Measurements from ENCODE around the gene C20orf144. TPM values are rescaled to one million over a fixed set of nuclear protein-coding genes. Genes with fewer than 3 reads are reported as not detected.

C20orf144 gene
- total RNA-seq, 1 experiment from 2014 or later = not detected

GRCh38 chr20:33686100-33686983 is 24.2 kb downstream of the C20orf144 start, which contains the start of gene E2F1:
E2F1 (minus strand) TSS chr20:33686385; CDS start chr20:33686264, 121 bp downstream.
- BruUV-seq (replicated peaks) = no TSS peak
- DNase-seq (ENCODE audit: low read depth, low spot score) (peak; percentile 28), ATAC-seq (peak; percentile 97)
- Histone ChIP-seq H3K4me3 (ENCODE audit: low read depth in 2 of 2, low read length in 2 of 2) (peak within 1 kb of the TSS; percentile 58 to 83), H3K27ac (ENCODE audit: low read length) (peak within 1 kb of the TSS; percentile 87), H3K9me3 (ENCODE audit: control insufficient read depth, insufficient read depth, low read depth, low read length) (no peaks in the 10 kb centered on the region), H3K36me3 (ENCODE audit: control insufficient read depth, insufficient read depth, low read length) (no peaks in the 10 kb centered on the region), H3K4me1 (ENCODE audit: control insufficient read depth, insufficient read depth, low read length) (peaks cover 6% of the 10 kb centered on the region), H3K27me3 (ENCODE audit: control insufficient read depth, insufficient read depth, low read length) (no peaks in the 10 kb centered on the region)
- in situ Hi-C loops (cut with HindIII; ENCODE audit: low pct_unique_long_range_greater_than_20kb, low sequenced_read_pairs) (no loop called here), intact Hi-C loops (cut with micrococcal nuclease; ENCODE audit: unreplicated experiment) (no loop called here)
- TF ChIP-seq TCF7L2 (IDR thresholded peaks at IDR 0.05; ENCODE audit: low read depth, low read length) (0 out of 2 replicates have a peak, but pooled peaks have one; percentile 21), POLR2AphosphoS5 (IDR thresholded peaks at IDR 0.05; ENCODE audit: low read depth, low read length) (peak; percentile 53; the same call in 1 of the 2 replicates), SIN3A (IDR thresholded peaks at IDR 0.05; ENCODE audit: borderline replicate concordance, insufficient read depth, low read depth, low read length) (peak; percentile 97)
- TF ChIP-seq, protein P1, sequence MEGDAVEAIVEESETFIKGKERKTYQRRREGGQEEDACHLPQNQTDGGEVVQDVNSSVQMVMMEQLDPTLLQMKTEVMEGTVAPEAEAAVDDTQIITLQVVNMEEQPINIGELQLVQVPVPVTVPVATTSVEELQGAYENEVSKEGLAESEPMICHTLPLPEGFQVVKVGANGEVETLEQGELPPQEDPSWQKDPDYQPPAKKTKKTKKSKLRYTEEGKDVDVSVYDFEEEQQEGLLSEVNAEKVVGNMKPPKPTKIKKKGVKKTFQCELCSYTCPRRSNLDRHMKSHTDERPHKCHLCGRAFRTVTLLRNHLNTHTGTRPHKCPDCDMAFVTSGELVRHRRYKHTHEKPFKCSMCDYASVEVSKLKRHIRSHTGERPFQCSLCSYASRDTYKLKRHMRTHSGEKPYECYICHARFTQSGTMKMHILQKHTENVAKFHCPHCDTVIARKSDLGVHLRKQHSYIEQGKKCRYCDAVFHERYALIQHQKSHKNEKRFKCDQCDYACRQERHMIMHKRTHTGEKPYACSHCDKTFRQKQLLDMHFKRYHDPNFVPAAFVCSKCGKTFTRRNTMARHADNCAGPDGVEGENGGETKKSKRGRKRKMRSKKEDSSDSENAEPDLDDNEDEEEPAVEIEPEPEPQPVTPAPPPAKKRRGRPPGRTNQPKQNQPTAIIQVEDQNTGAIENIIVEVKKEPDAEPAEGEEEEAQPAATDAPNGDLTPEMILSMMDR (IDR thresholded peaks at IDR 0.05) = no peak; the same call in 1 of the 2 replicates
- CTCF ChIA-PET = no interaction called here
- POLR2A ChIA-PET = no interaction called here

DNA sequence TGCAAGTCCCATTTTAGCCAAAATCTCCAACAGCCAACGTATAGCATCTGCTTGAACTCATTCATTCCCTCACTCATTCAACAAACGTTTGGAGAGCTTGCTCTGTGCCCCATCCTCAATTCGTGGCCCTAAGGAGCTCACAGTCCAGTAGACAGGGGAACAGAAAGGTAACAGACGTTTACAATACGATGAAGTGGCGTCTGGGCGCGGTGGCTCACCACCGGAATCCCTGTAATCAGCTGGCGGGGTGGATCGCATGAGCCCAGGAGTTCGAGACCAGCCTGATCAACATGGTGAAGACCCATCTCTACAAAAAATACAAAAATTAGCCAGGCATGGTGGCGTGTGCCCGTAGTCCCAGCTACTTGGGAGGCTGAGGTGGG is 24.8 kb downstream of the C20orf144 start:
- H3K4me3 ChIP-seq (ENCODE audit: low read depth in 2 of 2, low read length in 2 of 2) = peak overlapping the region; percentile 34 to 62
- no peaks in the 10 kb centered on the region for H3K9me3 ChIP-seq (ENCODE audit: control insufficient read depth, insufficient read depth, low read depth, low read length)
- intact Hi-C loops (cut with micrococcal nuclease; ENCODE audit: unreplicated experiment) (no loop called here), in situ Hi-C loops (cut with HindIII; ENCODE audit: low pct_unique_long_range_greater_than_20kb, low sequenced_read_pairs) (no loop called here)
- BruUV-seq (replicated peaks) = no TSS peak
- ATAC-seq (no peak), DNase-seq (ENCODE audit: low read depth, low spot score) (no peak)
- peaks cover 6% of the 10 kb centered on the region for H3K4me1 ChIP-seq (ENCODE audit: control insufficient read depth, insufficient read depth, low read length)
- H3K27me3 ChIP-seq (ENCODE audit: control insufficient read depth, insufficient read depth, low read length) = no peaks in the 10 kb centered on the region
- ChIA-PET CTCF (no interaction called here), POLR2A (interaction anchor here (0.5 kb wide), 1 partner anchor 298 kb away, joined by 4 read pairs; no protein-coding TSS in a partner anchor)
- no peaks in the 10 kb centered on the region for H3K36me3 ChIP-seq (ENCODE audit: control insufficient read depth, insufficient read depth, low read length)
- peak overlapping the region; percentile 87 for H3K27ac ChIP-seq (ENCODE audit: low read length)
- TF ChIP-seq REST (IDR thresholded peaks at IDR 0.05; ENCODE audit: insufficient read depth in 1 of 2, low read depth in 2 of 2, low read length in 1 of 2) (no peak), TCF7L2 (IDR thresholded peaks at IDR 0.05; ENCODE audit: low read depth, low read length) (no peak)
